Glomerular visceral epithelial cell (primary cell): ENCODE results near the gene MBIP.
"Not testable (repeated sequence)": the region's sequence is repeated elsewhere in the genome, so short reads cannot be mapped to it uniquely, and the experiment has no call there.

Source experiments
- DNase-seq: peaks from one replicate; pipeline ENCODE4 v3.0.0-alpha.2; 2016; ENCODE audit errors: extremely low spot score

The MBIP gene

GRCh38 chr14:36320200-36320896 is at the start of gene MBIP:
MBIP (minus strand) TSS chr14:36320637; CDS start chr14:36320588, 49 bp downstream.
- peak; percentile 94 for DNase-seq

- DNase-seq: no peak
Measured at GRCh38 chr14:36367985-36368774, 47.7 kb upstream of the MBIP start.

GRCh38 chr14:36365766-36366165 is 45.3 kb upstream of the MBIP start:
- no peak for DNase-seq

- DNase-seq: no peak
Measured at GRCh38 chr14:36363704-36364103, 43.3 kb upstream of the MBIP start.

- DNase-seq: no peak
Measured at GRCh38 chr14:36362648-36363047, 42.2 kb upstream of the MBIP start.

- DNase-seq: no peak
Measured at GRCh38 chr14:36361210-36361853, 40.9 kb upstream of the MBIP start.

- DNase-seq: no peak
Measured at GRCh38 chr14:36356862-36357261, 36.4 kb upstream of the MBIP start.

GRCh38 chr14:36346052-36346451 is 25.6 kb upstream of the MBIP start:
- DNase-seq: no peak

- DNase-seq: no peak
Measured at GRCh38 chr14:36344211-36344610, 23.8 kb upstream of the MBIP start.

- DNase-seq: not testable (repeated sequence)
Measured at GRCh38 chr14:36341811-36342210, 21.4 kb upstream of the MBIP start.

- DNase-seq: no peak
Measured at GRCh38 chr14:36340276-36340890, 19.9 kb upstream of the MBIP start.

GRCh38 chr14:36339816-36340215 is 19.4 kb upstream of the MBIP start:
- DNase-seq: no peak

- no peak for DNase-seq
Measured at GRCh38 chr14:36333119-36333518, 12.7 kb upstream of the MBIP start.

GRCh38 chr14:36327573-36327972 is 7.1 kb upstream of the MBIP start:
- not testable (repeated sequence) for DNase-seq

GRCh38 chr14:36325853-36326252 is 5.4 kb upstream of the MBIP start:
- no peak for DNase-seq

GRCh38 chr14:36324897-36325296 is 4.5 kb upstream of the MBIP start:
- no peak for DNase-seq

GRCh38 chr14:36320897-36321381 is 502 bp upstream of the MBIP start:
- no peak for DNase-seq

GRCh38 chr14:36319899-36320199 is 588 bp downstream of the MBIP start:
- no peak for DNase-seq

- DNase-seq: no peak
Measured at GRCh38 chr14:36317650-36318049, 2.8 kb downstream of the MBIP start.

- DNase-seq: no peak
Measured at GRCh38 chr14:36316131-36316530, 4.3 kb downstream of the MBIP start.

GRCh38 chr14:36315159-36315853 is 5.1 kb downstream of the MBIP start:
- DNase-seq: peak; percentile 5

- DNase-seq: no peak
Measured at GRCh38 chr14:36313898-36314297, 6.5 kb downstream of the MBIP start.
